ENCODE results near the gene VSTM4. TPM values are rescaled to one million over a fixed set of nuclear protein-coding genes. Genes with fewer than 3 reads are reported as not detected.

VSTM4 gene
- total RNA-seq, 4 donors from 2014 or later = 1.8 to 4.0 (median 2.6) TPM

DNA sequence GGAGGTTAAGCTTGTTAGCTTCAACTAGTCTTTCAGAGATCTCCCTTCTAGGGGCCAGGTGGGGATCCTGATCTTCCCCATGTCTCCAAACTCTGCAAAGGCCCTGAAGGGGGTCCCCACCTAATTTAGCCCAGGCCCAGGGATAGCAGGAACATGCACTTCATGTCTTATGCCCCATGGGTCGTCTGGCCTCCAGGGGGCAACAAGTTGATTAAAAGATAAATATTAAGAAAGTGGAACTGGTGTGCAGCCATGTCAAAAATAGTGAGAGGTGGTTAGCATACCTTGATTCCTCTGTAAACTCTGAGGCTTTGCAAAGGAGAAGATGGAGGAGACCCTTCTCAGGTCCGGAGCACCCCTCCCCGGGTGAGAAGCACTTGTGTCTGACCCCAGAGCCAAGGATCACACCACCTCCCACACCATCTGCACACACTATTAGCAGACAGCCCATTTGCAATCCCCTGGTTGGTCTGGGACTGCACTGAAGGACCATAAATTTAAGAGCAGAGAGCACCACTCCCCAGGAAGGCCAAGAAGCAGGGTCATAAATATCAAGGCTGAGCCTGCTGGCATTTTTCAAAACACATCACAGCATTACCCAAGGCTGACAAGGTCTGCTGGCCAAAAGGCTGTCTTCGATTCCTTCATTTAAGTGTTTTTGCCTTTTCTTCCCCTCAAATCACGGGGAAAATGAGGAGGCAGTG, 131.5 kb downstream of the VSTM4 start:
- intact Hi-C loops (cut with DNase I; ENCODE audit: low total_unique reads) = loop anchor here (5.0 to 10.0 kb wide), 3 partner anchors 131 to 534 kb away; partner anchors contain the start of gene VSTM4
- no peaks in the 10 kb centered on the region for H3K9me3 ChIP-seq
- no peaks in the 10 kb centered on the region for H3K4me1 ChIP-seq
- H3K4me3 ChIP-seq = no peak overlapping the region
- ATAC-seq (no peak), DNase-seq (no peak)
- no peaks in the 10 kb centered on the region for H3K36me3 ChIP-seq
- TF ChIP-seq, protein P1, sequence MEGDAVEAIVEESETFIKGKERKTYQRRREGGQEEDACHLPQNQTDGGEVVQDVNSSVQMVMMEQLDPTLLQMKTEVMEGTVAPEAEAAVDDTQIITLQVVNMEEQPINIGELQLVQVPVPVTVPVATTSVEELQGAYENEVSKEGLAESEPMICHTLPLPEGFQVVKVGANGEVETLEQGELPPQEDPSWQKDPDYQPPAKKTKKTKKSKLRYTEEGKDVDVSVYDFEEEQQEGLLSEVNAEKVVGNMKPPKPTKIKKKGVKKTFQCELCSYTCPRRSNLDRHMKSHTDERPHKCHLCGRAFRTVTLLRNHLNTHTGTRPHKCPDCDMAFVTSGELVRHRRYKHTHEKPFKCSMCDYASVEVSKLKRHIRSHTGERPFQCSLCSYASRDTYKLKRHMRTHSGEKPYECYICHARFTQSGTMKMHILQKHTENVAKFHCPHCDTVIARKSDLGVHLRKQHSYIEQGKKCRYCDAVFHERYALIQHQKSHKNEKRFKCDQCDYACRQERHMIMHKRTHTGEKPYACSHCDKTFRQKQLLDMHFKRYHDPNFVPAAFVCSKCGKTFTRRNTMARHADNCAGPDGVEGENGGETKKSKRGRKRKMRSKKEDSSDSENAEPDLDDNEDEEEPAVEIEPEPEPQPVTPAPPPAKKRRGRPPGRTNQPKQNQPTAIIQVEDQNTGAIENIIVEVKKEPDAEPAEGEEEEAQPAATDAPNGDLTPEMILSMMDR (IDR thresholded peaks at IDR 0.05 in 4 of 5, conservative IDR thresholded peaks at IDR 0.05 in 1 of 5) = no peak
- no peak for TF ChIP-seq POLR2A (IDR thresholded peaks at IDR 0.05)
- in situ Hi-C loops (cut with MboI; ENCODE audit: low sequenced_read_pairs in 4 of 4) = loop anchor here (10.0 to 25.0 kb wide), 5 partner anchors 181 to 531 kb away; partner anchors contain the start of gene DRGX (in 2 of the 4)
- no peaks in the 10 kb centered on the region for H3K27me3 ChIP-seq
- H3K27ac ChIP-seq = no peak overlapping the region

DNA sequence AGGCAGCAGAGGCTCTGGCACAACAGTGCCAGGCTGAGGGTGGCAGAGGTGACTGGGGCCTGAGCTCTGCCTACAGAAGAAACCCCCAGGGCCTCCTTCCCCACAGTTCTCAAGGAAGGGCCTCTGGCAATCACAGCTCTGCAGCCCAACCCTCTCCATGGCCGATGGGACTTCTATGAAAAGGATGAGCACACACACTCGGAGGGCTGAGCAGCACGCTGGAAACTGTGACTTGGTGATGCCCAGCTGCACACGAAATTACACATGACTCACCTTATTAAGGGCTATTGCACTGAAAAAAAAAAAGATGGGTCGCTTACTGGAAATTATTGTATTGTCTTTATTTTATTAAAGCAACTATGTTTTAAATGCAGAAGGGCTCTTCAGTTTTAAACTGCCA, 132.7 kb downstream of the VSTM4 start:
- Histone ChIP-seq H3K9me3 (no peaks in the 10 kb centered on the region), H3K36me3 (no peaks in the 10 kb centered on the region), H3K4me3 (no peak overlapping the region), H3K27ac (no peak overlapping the region), H3K4me1 (no peaks in the 10 kb centered on the region), H3K27me3 (no peaks in the 10 kb centered on the region)
- TF ChIP-seq, protein P1 (IDR thresholded peaks at IDR 0.05 in 4 of 5, conservative IDR thresholded peaks at IDR 0.05 in 1 of 5) = no peak
- TF ChIP-seq POLR2A (IDR thresholded peaks at IDR 0.05) = no peak
- ATAC-seq = no peak
- no peak for DNase-seq
- in situ Hi-C loops (cut with MboI; ENCODE audit: low sequenced_read_pairs in 4 of 4) = loop anchor here (10.0 to 25.0 kb wide), 5 partner anchors 182 to 532 kb away; partner anchors contain the start of gene DRGX (in 2 of the 4)
- intact Hi-C loops (cut with DNase I; ENCODE audit: low total_unique reads) = loop anchor here (5.0 to 10.0 kb wide), 3 partner anchors 132 to 535 kb away; partner anchors contain the start of gene VSTM4

DNA sequence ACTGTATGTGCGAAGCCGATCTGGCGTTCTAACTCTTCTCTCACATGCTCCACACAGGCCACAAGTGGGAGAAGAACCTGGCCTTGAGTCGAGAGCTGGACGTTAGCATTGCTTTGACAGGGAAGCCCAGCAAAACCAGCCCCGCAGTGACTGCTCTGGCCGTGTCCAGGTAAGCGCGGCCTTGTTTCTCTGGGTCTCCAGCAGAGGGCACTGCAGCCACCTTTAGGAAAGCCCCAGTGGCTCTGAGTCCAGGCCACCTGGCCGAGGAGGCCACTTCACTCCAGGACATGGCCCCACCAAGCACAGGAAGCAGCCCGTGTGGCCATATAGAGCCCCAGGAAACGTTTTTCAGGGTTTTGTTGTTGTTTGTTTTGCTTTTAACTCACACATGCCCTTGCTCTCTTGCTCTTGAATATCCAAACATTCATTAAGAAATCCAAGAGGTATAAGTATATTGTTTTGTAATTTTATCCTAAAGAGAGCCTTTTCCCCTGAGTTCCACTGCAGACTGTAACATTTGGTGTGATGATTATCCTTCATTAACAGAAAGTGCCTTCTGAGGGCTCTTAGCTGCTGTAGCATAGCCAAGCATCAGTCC, 133.9 kb downstream of the VSTM4 start:
- no peak overlapping the region for H3K27ac ChIP-seq
- no peak for TF ChIP-seq POLR2A (IDR thresholded peaks at IDR 0.05)
- TF ChIP-seq, protein P1 (IDR thresholded peaks at IDR 0.05 in 4 of 5, conservative IDR thresholded peaks at IDR 0.05 in 1 of 5) = peak; percentile 62 to 88 (median 81)
- no peaks in the 10 kb centered on the region for H3K27me3 ChIP-seq
- intact Hi-C loops (cut with DNase I; ENCODE audit: low total_unique reads) (loop anchor here (5.0 to 10.0 kb wide), 3 partner anchors 133 to 536 kb away; partner anchors contain the start of gene VSTM4), in situ Hi-C loops (cut with MboI; ENCODE audit: low sequenced_read_pairs in 4 of 4) (loop anchor here (10.0 to 25.0 kb wide), 5 partner anchors 183 to 533 kb away; partner anchors contain the start of gene DRGX (in 2 of the 4))
- no peaks in the 10 kb centered on the region for H3K36me3 ChIP-seq
- ATAC-seq (peak; percentile 79 to 84), DNase-seq (peak; percentile 23 to 44)
- H3K4me1 ChIP-seq = no peaks in the 10 kb centered on the region
- no peak overlapping the region for H3K4me3 ChIP-seq
- no peaks in the 10 kb centered on the region for H3K9me3 ChIP-seq

DNA sequence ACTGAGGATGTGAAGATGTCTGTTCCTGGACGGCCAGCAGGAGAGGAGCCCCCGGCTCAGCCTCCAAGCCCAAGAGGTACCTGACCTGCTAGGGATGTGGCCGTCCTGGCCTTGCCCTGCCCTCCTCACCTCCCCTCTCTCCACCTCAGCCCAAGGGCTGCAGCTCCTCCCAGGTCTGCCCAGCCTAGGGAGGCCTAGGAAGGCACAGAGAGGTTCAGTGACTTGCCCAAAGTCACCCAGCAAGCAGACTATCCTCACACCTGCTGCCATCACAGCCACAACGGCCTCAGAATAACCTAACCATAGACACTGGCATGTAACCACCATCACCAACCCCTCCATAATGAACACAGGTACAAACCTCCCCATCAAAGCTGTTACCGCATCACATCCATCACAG, 137.0 kb downstream of the VSTM4 start:
- intact Hi-C loops (cut with DNase I; ENCODE audit: low total_unique reads) = no loop called here
- in situ Hi-C loops (cut with MboI; ENCODE audit: low sequenced_read_pairs in 4 of 4) = loop anchor here (10.0 to 25.0 kb wide), 5 partner anchors 176 to 536 kb away; partner anchors contain the start of gene DRGX (in 2 of the 4)

More for the DNA sequence above, 137.0 kb downstream of the VSTM4 start:
- DNase-seq (no peak), ATAC-seq (no peak)
- Histone ChIP-seq H3K27me3 (no peaks in the 10 kb centered on the region), H3K4me3 (no peak overlapping the region), H3K4me1 (no peaks in the 10 kb centered on the region), H3K27ac (no peak overlapping the region), H3K36me3 (no peaks in the 10 kb centered on the region), H3K9me3 (no peaks in the 10 kb centered on the region)
- TF ChIP-seq, protein P1 (IDR thresholded peaks at IDR 0.05 in 4 of 5, conservative IDR thresholded peaks at IDR 0.05 in 1 of 5) = no peak
- no peak for TF ChIP-seq POLR2A (IDR thresholded peaks at IDR 0.05)
